ENCODE measurements around the gene NUFIP1.

- TF ChIP-seq CTCF (IDR thresholded peaks at IDR 0.05; ENCODE audit: low read depth, low read length, poor library complexity, severe bottlenecking) (no peak), EZH2phosphoT487 (IDR thresholded peaks at IDR 0.05; ENCODE audit: borderline replicate concordance, low read length) (no peak)
Observed at GRCh38 chr13:44932171-44932849, 57.0 kb downstream of the NUFIP1 start.

All from DOHH2 (cell line).